DMS114 treated with DMSO at 0.1 percent for 48 hours (cell line): ENCODE measurements around the gene WDR82.
A peak's percentile ranks its signal among the peaks of the same experiment; 100 is the strongest.

Experiments
- DNase-seq: peaks from one replicate; lab custom pipeline; 2025; ENCODE audit not compliant: unreplicated experiment; lab: John Stamatoyannopoulos, UW

Gene WDR82

DNA sequence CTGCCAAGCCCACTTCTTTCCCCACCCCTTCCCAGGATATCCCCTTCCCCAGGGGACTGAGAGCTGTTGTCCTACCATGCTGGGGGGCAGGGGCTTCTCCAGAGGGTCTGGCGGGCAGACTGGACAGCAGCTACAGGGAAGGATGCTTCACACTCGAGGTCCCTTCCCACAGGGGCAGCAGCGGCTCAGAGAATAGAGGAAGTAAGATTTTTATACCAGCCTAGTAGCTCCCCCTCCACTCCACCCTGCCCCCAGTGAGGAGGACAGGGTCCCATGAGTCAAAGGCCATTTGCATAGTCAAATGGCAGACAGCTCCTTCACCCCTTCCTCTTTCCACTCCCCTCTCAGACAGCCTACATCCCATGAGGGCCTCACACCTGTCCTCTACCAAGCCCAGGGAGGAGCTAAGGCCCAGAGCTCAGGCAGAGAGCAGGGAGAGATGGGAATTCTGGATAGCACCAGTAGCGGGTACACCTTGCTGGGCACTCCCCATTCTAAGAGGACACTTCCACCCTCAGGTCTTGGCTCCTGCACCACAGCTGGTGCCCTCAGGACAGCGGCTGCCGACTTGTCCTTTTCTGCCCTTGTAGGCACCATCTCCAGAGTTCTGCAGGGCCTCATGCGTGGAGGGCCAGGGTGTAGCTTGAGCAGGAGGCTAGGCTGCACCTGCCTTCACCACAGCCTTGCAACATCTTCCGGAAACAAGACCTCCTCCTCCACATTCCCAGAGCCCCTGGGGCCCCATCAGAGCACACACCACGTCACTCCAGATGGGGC is 52.8 kb downstream of the WDR82 start, which contains the start of gene TLR9:
TSS of gene TLR9 (minus strand) at position 194 of the 777 bp plus-strand sequence. CDS start at position 78, 116 bp downstream.
- no peak for DNase-seq

DNA sequence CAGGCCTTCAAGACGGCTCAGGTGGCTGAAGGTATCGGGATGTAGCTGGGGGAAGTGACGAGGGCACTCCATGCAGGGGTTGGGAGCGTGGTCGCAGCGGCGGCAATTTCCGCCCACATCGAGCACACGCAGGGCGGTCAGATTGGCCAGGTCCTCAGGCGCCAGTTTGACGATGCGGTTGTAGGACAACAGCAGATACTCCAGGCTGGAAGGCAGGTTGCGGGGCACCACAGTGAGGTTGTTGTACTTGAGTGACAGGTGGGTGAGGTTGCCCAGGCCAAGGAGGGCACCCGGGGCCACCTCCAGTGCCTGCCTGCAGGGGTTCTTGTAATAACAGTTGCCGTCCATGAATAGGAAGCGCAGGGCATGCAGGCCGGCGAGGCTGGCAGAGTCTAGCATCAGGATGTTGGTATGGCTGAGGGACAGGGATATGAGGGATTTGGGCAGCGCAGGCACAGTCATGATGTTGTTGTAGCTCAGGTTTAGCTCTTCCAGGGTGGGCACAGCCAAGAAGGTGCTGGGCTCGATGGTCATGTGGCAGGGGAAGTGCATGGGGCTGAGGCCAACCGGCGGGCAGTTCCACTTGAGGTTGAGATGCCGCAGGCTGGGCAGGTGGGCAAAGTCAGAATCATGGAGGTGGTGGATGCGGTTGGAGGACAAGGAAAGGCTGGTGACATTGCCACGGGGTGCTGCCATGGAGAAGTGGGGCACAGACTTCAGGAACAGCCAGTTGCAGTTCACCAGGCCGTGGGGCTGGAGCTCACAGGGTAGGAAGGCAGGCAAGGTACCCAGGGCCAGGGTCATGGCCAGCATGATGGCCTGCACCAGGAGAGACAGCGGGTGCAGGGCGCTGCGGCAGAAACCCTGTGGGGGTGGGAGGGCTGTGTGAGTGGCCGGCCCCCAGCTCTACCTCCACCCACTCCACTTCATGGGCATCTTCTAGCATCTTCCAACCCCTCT is 54.7 kb downstream of the WDR82 start:
- DNase-seq = no peak

DNA sequence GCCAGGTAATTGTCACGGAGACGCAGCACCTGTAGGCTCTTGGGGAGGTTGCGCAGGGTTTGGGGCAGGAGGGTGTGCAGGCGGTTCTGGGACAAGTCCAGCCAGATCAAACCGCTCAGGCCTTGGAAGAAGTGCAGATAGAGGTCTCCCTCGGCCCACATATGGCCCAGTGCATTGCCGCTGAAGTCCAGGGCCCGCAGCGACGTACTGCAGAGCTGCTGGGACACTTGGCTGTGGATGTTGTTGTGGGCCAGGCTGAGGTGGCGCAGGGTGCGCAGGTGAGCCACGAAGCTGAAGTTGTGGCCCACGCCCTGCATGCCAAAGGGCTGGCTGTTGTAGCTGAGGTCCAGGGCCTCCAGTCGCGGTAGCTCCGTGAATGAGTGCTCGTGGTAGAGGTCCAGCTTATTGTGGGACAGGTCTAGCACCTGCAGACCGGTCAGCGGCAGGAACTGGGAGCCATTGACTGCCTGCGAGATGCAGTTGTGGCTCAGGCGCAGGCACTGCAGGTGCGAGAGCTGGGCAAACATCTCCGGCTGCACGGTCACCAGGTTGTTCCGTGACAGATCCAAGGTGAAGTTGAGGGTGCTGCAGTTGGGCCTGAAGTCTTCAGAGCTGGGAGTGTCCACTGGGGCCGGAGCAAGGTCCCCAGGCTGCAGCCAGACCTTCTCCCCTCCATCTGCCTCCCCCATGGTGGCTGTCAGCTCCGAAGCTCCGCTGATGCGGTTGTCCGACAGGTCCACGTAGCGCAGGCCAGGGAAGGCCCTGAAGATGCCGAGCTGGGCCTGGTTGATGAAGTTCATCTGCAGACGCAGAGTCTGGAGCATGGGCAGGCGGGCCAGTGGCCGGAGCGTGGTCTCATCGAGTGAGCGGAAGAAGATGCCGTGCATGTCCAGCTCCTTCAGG is 55.9 kb downstream of the WDR82 start:
- DNase-seq = no peak

DNA sequence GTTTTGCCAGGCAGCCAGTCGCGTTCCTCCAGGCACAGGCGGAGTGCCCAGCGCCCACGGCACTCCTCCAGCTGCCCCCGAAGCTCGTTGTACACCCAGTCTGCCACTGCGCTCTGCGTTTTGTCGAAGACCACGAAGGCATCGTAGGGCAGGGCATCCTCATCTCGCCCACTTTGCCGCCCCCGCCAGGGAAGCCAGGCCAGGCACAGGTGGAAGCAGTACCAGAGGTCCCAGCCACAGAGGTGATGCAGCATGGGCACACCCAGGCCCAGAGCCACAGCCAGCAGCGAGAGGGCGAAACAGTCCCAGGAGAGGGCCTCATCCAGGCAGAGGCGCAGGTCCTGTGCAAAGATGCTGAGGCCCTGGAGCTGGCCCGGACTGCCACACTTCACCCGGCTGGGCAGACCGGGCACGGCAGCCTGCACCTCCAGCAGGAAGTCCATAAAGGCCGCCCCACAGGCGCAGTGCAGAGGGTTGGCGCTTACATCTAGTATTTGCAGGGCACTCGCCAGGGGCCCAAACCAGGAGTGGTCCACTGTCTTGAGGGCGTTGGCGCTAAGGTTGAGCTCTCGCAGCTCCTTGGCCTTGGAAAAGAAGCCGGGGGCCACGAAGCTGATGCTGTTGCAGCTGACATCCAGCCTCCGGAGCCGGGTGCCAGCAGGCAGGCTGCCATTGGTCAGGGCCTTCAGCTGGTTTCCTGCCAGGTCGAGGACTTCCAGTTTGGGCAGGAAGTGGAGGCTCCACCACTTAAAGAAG is 56.7 kb downstream of the WDR82 start:
- no peak for DNase-seq

DNA sequence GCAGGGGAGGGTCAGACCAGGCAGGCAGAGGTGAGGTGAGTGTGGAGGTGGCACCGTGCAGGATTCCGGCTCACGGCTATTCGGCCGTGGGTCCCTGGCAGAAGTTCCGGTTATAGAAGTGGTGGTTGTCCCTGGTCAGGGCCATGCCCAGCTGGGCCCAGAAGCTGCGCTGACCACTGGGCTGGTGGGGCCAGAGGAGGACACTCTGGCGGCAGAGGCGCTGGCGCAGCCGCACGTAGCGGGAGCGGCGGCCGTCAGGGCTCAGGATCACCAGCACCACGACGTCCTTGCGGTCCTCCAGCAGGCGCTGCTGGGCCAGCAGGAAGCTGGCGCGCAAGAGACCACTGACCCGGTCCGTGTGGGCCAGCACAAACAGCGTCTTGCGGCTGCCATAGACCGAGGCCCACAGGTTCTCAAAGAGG is 57.3 kb downstream of the WDR82 start:
- DNase-seq = no peak

GRCh38 chr3:52220380-52221026 is 57.9 kb downstream of the WDR82 start:
- peak; percentile 36 for DNase-seq

- no peak for DNase-seq
Measured at GRCh38 chr3:52218937-52219650, 59.4 kb downstream of the WDR82 start.

GRCh38 chr3:52218454-52218853 is 60.0 kb downstream of the WDR82 start:
- no peak for DNase-seq

GRCh38 chr3:52218026-52218425 is 60.4 kb downstream of the WDR82 start:
- DNase-seq = no peak

DNA sequence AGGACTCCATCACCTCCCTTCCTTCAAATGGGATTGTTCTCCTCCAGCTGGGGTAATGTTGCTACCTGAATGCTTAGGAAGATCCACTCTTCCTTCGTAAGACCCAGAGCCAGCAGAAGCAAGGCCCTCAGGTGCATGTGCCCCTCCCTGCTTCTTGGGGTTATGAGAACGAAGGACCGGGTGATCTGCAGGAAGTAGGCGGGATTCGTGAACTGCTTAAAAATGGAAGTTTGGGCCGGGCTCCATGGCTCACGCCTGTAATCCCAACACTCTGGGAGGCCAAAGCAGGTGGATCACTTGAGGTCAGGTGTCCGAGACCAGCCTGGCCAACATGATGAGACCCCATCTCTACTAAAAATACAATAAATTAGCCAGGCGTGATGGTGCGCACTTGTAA is 61.0 kb downstream of the WDR82 start:
- no peak for DNase-seq

GRCh38 chr3:52216585-52217408 is 61.7 kb downstream of the WDR82 start:
- DNase-seq = no peak

DNA sequence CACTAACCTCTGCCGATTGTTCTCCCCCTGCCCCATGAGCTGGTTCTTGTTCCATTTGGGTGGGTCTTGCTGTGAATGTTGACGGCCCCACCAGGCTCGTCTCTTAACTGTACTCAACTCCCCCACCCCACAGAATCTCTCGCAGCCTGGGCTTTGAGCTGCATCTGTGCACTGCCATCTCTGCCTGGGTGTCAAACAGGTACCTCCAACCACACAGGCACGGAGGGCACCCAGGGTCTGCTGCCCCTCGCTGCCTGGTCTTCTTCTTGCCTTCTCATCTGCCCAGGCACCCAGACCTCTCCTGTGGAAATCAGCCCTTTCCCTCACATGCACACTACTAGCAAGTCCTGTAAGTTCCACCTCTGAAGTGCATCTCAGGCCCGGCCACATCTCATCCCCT is 63.1 kb downstream of the WDR82 start:
- no peak for DNase-seq

- no peak for DNase-seq
Measured at GRCh38 chr3:52213901-52214300, 64.5 kb downstream of the WDR82 start.

- no peak for DNase-seq
Measured at GRCh38 chr3:52213005-52213404, 65.4 kb downstream of the WDR82 start.

DNA sequence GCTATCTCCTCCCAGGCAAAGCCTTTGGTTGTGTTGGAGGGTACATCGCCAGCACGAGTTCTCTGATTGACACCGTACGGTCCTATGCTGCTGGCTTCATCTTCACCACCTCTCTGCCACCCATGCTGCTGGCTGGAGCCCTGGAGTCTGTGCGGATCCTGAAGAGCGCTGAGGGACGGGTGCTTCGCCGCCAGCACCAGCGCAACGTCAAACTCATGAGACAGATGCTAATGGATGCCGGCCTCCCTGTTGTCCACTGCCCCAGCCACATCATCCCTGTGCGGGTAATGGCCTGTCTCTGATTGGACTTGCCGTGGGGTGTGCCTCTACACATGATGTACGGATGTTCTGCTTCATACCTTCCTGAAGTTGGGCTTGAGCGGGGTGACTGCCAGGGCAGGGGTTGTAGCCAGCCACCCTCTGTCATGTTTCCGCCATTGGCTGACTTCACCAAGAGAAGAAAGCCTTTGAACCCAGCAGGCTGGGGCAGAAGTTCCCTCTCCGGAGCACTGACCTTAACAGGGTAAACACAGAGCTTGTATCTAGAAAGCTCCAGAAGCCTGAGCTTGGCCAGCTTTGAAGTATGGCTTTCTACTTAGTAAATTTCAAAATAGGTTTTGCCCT is 67.1 kb downstream of the WDR82 start:
- no peak for DNase-seq

GRCh38 chr3:52210550-52211046 is 67.9 kb downstream of the WDR82 start:
- DNase-seq = no peak

DNA sequence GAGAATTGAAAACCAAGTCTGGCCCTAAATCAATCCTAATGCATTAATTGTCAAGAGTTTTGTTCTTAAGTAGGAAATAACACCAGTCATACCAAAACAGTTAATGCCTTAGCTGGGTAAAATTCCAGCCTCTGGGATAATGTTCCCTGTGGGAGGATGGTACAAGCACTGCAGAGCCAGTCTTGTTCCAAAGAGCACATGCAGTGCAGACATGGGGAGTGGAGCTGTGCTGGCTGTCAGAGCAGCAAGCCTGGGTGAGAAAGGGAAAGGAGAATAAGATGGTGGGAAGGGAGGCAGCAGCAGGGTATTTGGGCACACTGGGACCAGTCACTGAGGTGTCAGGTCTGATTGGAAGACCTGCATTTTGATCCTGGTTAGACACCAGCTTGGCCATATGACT is 68.4 kb downstream of the WDR82 start:
- DNase-seq = no peak

GRCh38 chr3:52208556-52208955 is 69.9 kb downstream of the WDR82 start:
- no peak for DNase-seq
